ENCODE data around the gene DOCK3.

DNA sequence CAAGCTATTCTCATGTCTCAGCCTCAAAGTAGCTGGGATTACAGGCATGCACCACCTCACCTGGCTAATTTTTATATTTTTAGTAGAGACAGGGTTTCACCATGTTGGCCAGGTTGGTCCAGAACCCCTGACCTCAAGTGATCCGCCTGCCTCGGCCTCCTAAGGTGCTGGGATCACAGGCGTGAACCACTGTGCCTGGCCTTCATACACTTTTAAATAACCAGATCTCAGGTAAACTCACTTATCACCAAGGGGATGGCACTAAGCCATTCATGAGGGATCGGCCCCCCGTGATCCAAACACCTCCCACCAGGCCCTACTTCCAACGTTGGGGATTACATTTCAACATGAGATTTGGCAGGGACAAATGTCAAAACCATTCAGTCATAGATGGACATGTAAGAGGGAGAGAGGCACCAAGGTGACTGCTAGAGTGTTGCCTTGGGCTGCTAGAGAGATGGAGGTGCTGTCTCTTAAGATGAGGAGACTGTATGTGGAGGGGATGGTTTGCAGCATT lies 13.3 kb upstream of the DOCK3 start:
- TF ChIP-seq, protein P1, sequence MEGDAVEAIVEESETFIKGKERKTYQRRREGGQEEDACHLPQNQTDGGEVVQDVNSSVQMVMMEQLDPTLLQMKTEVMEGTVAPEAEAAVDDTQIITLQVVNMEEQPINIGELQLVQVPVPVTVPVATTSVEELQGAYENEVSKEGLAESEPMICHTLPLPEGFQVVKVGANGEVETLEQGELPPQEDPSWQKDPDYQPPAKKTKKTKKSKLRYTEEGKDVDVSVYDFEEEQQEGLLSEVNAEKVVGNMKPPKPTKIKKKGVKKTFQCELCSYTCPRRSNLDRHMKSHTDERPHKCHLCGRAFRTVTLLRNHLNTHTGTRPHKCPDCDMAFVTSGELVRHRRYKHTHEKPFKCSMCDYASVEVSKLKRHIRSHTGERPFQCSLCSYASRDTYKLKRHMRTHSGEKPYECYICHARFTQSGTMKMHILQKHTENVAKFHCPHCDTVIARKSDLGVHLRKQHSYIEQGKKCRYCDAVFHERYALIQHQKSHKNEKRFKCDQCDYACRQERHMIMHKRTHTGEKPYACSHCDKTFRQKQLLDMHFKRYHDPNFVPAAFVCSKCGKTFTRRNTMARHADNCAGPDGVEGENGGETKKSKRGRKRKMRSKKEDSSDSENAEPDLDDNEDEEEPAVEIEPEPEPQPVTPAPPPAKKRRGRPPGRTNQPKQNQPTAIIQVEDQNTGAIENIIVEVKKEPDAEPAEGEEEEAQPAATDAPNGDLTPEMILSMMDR (IDR thresholded peaks at IDR 0.05), result no peak
- TF ChIP-seq EP300 (IDR thresholded peaks at IDR 0.05) (no peak), POLR2A (IDR thresholded peaks at IDR 0.05) (no peak)
